ENCODE data around the gene OLFML1. TPM values are rescaled to one million over a fixed set of nuclear protein-coding genes. Genes with fewer than 3 reads are reported as not detected.

OLFML1 gene
- total and polyA plus RNA-seq, 2 of the 13 experiments (the other 11 are each of a cell fraction or from before 2014, with no cell fraction given), result 0.89 to 0.90 TPM

GRCh38 chr11:7536100-7536499, 50.8 kb downstream of the OLFML1 start:
- 18% methylated on average over 8 of the region's 8 CpGs for WGBS (ENCODE audit: low lambda C conversion rate)
- ChIA-PET POLR2A (no interaction called here), CTCF (ENCODE audit: low intra/inter-chr PET ratio, low total read pairs) (no interaction called here)
- no peaks in the 10 kb centered on the region for H3K9me3 ChIP-seq (ENCODE audit: low read length)
- peaks cover 4% of the 10 kb centered on the region; the same call in 1 of the 2 replicates for H4K20me1 ChIP-seq (ENCODE audit: insufficient read depth, low read length)
- no peak overlapping the region for H3K4me2 ChIP-seq (ENCODE audit: low read depth, low read length)
- DNase-seq (ENCODE audit: low spot score) (no peak), ATAC-seq (peak; percentile 92), FAIRE-seq (no peak)
- H3K79me2 ChIP-seq (ENCODE audit: insufficient read depth, low read length), result no peaks in the 10 kb centered on the region
- in situ Hi-C loops (cut with HindIII; ENCODE audit: extremely low pct_ligation_motif_present, low pct_unique_long_range_greater_than_20kb), result no loop called here
- TF ChIP-seq SNAI1 (CRISPR knock-in tag; IDR thresholded peaks at IDR 0.05; ENCODE audit: borderline replicate concordance) (no peak), NBN (conservative IDR thresholded peaks at IDR 0.05) (no peak), MTF2 (CRISPR knock-in tag; IDR thresholded peaks at IDR 0.05; ENCODE audit: borderline replicate concordance) (no peak), CTCF (CRISPR knock-in tag; IDR thresholded peaks at IDR 0.05) (peak; percentile 61), NFIC (IDR thresholded peaks at IDR 0.05; ENCODE audit: low read length) (no peak), ZNF101 (CRISPR knock-in tag; IDR thresholded peaks at IDR 0.05; ENCODE audit: borderline replicate concordance, low read depth) (no peak), ZFP91 (CRISPR knock-in tag; IDR thresholded peaks at IDR 0.05; ENCODE audit: borderline replicate concordance) (peak; percentile 14; the same call in 1 of the 2 replicates), ZNF652 (CRISPR knock-in tag; IDR thresholded peaks at IDR 0.05; ENCODE audit: borderline replicate concordance, low read depth) (no peak), CREB1 (IDR thresholded peaks at IDR 0.05) (0 out of 2 replicates have a peak, but pooled peaks have one; percentile 1), CREB1 (CRISPR knock-in tag; IDR thresholded peaks at IDR 0.05) (no peak)
- H3K27me3 ChIP-seq (ENCODE audit: control insufficient read depth in 1 of 2, insufficient read depth in 2 of 2, low read length in 2 of 2), result no peaks in the 10 kb centered on the region; a peak in 1 of 5 replicates
- H3K27ac ChIP-seq (ENCODE audit: extremely low read length, insufficient read depth, low read length), result no peak overlapping the region
- BruUV-seq (replicated peaks), result no TSS peak
- no peak overlapping the region for H2AFZ ChIP-seq (ENCODE audit: low read length)
- intact Hi-C loops (cut with micrococcal nuclease; ENCODE audit: unreplicated experiment), result no loop called here
- peaks cover 32% of the 10 kb centered on the region for H3K4me1 ChIP-seq (ENCODE audit: insufficient read depth, low read length)
- no peak overlapping the region for H3K9ac ChIP-seq (ENCODE audit: insufficient read depth, low read depth, low read length)
- H3K4me3 ChIP-seq (replicated peaks in 1 of 3; ENCODE audit: insufficient read depth in 1 of 3, low read depth in 2 of 3, low read length in 3 of 3), result no peak overlapping the region
- H3K36me3 ChIP-seq (replicated peaks in 1 of 2; ENCODE audit: control insufficient read depth in 1 of 2, insufficient read depth in 2 of 2, low read length in 2 of 2), result no peaks in the 10 kb centered on the region

All from HepG2 (cell line).